ENCODE measurements around the gene ZNF277.
A peak's percentile ranks its signal among the peaks of the same experiment; 100 is the strongest.
"Not testable (repeated sequence)": the region's sequence is repeated elsewhere in the genome, so short reads cannot be mapped to it uniquely, and the experiment has no call there.

Gene ZNF277

GRCh38 chr7:112391079-112391821 lies 184.8 kb downstream of the ZNF277 start:
- H3K4me1 ChIP-seq (ENCODE audit: control insufficient read depth, insufficient read depth, low read length, poor library complexity, severe bottlenecking); H3K36me3 ChIP-seq (ENCODE audit: control insufficient read depth, insufficient read depth, low read length); H3K27ac ChIP-seq (ENCODE audit: low read depth, low read length, severe bottlenecking); H3K9me3 ChIP-seq (ENCODE audit: control insufficient read depth, low read length): not testable (repeated sequence)
- 16 to 21% methylated on average over 11 to 13 of the region's 69 CpGs for WGBS, 2 experiments (ENCODE audit: insufficient coverage in 2 of 2)
- H3K4me3 ChIP-seq (ENCODE audit: extremely low read depth, insufficient read depth, low read length, poor library complexity, severe bottlenecking), result peak overlapping the region; percentile 40

DNA sequence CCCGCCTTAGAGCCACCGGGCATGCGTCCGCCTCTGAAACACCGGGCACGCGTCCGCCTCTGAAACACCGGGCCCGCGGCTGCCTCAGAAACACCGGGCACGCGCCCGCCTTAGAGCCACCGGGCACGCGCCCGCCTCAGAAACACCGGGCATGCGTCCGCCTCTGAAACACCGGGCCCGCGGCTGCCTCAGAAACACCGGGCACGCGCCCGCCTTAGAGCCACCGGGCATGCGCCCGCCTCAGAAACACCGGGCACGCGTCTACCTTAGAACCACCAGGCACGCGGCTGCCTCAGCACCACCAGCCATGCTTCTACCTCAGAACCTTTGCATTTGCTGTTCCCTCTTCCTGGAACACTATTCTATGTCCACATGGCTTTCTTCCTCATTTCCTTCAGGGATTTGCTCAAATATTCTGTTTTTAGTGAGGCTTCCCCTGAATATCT lies 185.4 kb downstream of the ZNF277 start:
- Histone ChIP-seq H3K27ac (ENCODE audit: low read depth, low read length, severe bottlenecking) (peak overlapping the region; percentile 63), H3K4me3 (ENCODE audit: extremely low read depth, insufficient read depth, low read length, poor library complexity, severe bottlenecking) (peak overlapping the region; percentile 40)
- WGBS, 2 experiments (ENCODE audit: insufficient coverage in 2 of 2), result 2 to 4% methylated on average over 12 to 33 of the region's 37 CpGs
- H3K36me3 ChIP-seq (ENCODE audit: control insufficient read depth, insufficient read depth, low read length); H3K4me1 ChIP-seq (ENCODE audit: control insufficient read depth, insufficient read depth, low read length, poor library complexity, severe bottlenecking); H3K9me3 ChIP-seq (ENCODE audit: control insufficient read depth, low read length): not testable (repeated sequence)

All from mesodermal cell (in vitro differentiated cells).